HCT116 (cell line): ENCODE results near the gene DENND1C. TPM values are rescaled to one million over a fixed set of nuclear protein-coding genes. Genes with fewer than 3 reads are reported as not detected.

Experiments used
- ATAC-seq: fragments of 200-7000 bp; cut with Tn5 transposase; 2 replicates; pipeline ENCODE4 v1.9.1; 2020; ENCODE audit warnings: mild to moderate bottlenecking, moderate library complexity
- BruUV-seq: library from RNA; stranded (reverse); fragments of 400-500 nt; replicated peaks from 2 replicates; lab custom pipeline; 2021; lab: Mats Ljungman, UMichigan
- CTCF ChIA-PET: fragments of 300-600 bp; sonication (Branson Sonifier 250); formaldehyde crosslinking; loops from one replicate; lab custom pipeline; 2021; ENCODE audit warnings: antibody characterized with exemption; lab: Charles Lee
- POLR2A ChIA-PET: fragments of 300-600, 350-600 bp; sonication (Branson Sonifier 250); formaldehyde crosslinking; loops from one replicate; lab custom pipeline; 2021; ENCODE audit warnings: antibody characterized with exemption; lab: Charles Lee
- RAD21 ChIA-PET, 2 experiments: fragments of 300-600 bp; sonication (Branson Sonifier 250); formaldehyde crosslinking; loops; one replicate each; lab custom pipeline; 2023; ENCODE audit warnings: low total read pairs in 2 of 2; ENCODE audit not compliant: uncharacterized antibody in 2 of 2, unreplicated experiment in 2 of 2, low non-redundant PET in 1 of 2; lab: Charles Lee
- DNase-seq: peaks from one replicate; pipeline ENCODE4 v3.0.0-alpha.2; 2010; ENCODE audit warnings: low read depth, low spot score
- H2AFZ ChIP-seq: fragments of 200-600 bp; shearing (Covaris generic), sonication (generic); 2 replicates; pipeline ENCODE4 v1.6.1; 2017; ENCODE audit warnings: low read depth, mixed run types, mixed read lengths, antibody characterized with exemption, low read length; ENCODE audit not compliant: poor library complexity, severe bottlenecking
- H3K27ac ChIP-seq: 2 replicates; pipeline ENCODE4 v1.5.1; 2012; ENCODE audit warnings: low read depth, low read length
- H3K27me3 ChIP-seq: fragments of 200-600 bp; sonication (generic); 2 replicates; pipeline ENCODE4 v1.6.1; 2016; ENCODE audit warnings: mixed run types, low read length, mixed read lengths; ENCODE audit not compliant: insufficient read depth
- H3K36me3 ChIP-seq, 2 experiments: fragments of 200-500 bp in 1 of 2; fragments of 200-600 bp in 1 of 2; sonication (Bioruptor generic) in 1 of 2; sonication (generic) in 1 of 2; 2 replicates each; pipeline versions ENCODE4 v1.5.1 to v1.6.1; 2014 to 2016; ENCODE audit warnings: low read length in 2 of 2, inconsistent platforms in 1 of 2, mixed read lengths in 1 of 2, mixed run types in 1 of 2; ENCODE audit not compliant: insufficient read depth in 2 of 2, control insufficient read depth in 1 of 2
- H3K4me1 ChIP-seq, 2 experiments: fragments of 200-600 bp in 1 of 2; sonication (generic) in 1 of 2; 2 replicates each; pipeline versions ENCODE4 v1.5.1 to v1.6.1; 2012 to 2017; ENCODE audit warnings: low read length in 2 of 2, inconsistent platforms in 1 of 2, mild to moderate bottlenecking in 1 of 2, mixed read lengths in 1 of 2, mixed run types in 1 of 2, moderate library complexity in 1 of 2; ENCODE audit not compliant: insufficient read depth in 2 of 2, control insufficient read depth in 1 of 2
- H3K4me2 ChIP-seq: fragments of 200-600 bp; sonication (generic); 2 replicates; pipeline ENCODE4 v1.6.1; 2017; ENCODE audit warnings: mixed run types, low read length, mixed read lengths
- H3K4me3 ChIP-seq, 2 experiments: fragments of 200-600 bp in 1 of 2; sonication (generic) in 1 of 2; replicated peaks in 1 of 2; 2 replicates each; pipeline ENCODE4 v1.5.1; 2011 to 2016; ENCODE audit warnings: low read length in 2 of 2, control low read depth in 1 of 2, low read depth in 1 of 2, mild to moderate bottlenecking in 1 of 2, mixed read lengths in 1 of 2, mixed run types in 1 of 2
- H3K79me2 ChIP-seq: fragments of 200-600 bp; sonication (generic); 2 replicates; pipeline ENCODE4 v1.6.1; 2017; ENCODE audit warnings: mild to moderate bottlenecking, mixed run types, low read length, moderate library complexity, mixed read lengths; ENCODE audit not compliant: insufficient read depth
- H3K9ac ChIP-seq: fragments of 200-600 bp; sonication (generic); 2 replicates; pipeline ENCODE4 v1.6.1; 2016; ENCODE audit warnings: low read length, mixed read lengths
- H3K9me2 ChIP-seq: fragments of 200-600 bp; sonication (generic), shearing (Covaris generic); 2 replicates; pipeline ENCODE4 v1.6.1; 2017; ENCODE audit warnings: mixed run types, mild to moderate bottlenecking, moderate library complexity; ENCODE audit not compliant: insufficient read depth
- H3K9me3 ChIP-seq, 2 experiments: fragments of 200-500 bp in 1 of 2; fragments of 200-600 bp in 1 of 2; sonication (Bioruptor generic) in 1 of 2; sonication (generic) in 1 of 2; 2 replicates each; pipeline ENCODE4 v1.6.1; 2014 to 2017; ENCODE audit warnings: low read length in 2 of 2, mixed read lengths in 2 of 2, inconsistent platforms in 1 of 2, low read depth in 1 of 2, mild to moderate bottlenecking in 1 of 2, mixed run types in 1 of 2, moderate library complexity in 1 of 2; ENCODE audit not compliant: control insufficient read depth in 1 of 2, insufficient read depth in 1 of 2
- H4K20me1 ChIP-seq: fragments of 200-600 bp; sonication (generic), shearing (Covaris generic); 2 replicates; pipeline ENCODE4 v1.6.1; 2017; ENCODE audit warnings: mixed run types, mild to moderate bottlenecking, moderate library complexity; ENCODE audit not compliant: insufficient read depth
- ATF3 ChIP-seq: IDR thresholded peaks from 2 replicates; pipeline ENCODE4 v1.6.1; 2012
- CBX3 ChIP-seq: IDR thresholded peaks from 2 replicates; pipeline ENCODE4 v1.6.1; 2012; ENCODE audit warnings: low read depth
- CTCF ChIP-seq, 3 experiments: fragments of 200-600 bp in 1 of 3; sonication (generic) in 1 of 3; IDR thresholded peaks in 2 of 3; conservative IDR thresholded peaks in 1 of 3; 2 replicates each; pipeline ENCODE4 v1.5.1; 2012 to 2017; ENCODE audit warnings: low read depth in 2 of 3, low read length in 2 of 3, antibody characterized with exemption in 1 of 3, borderline replicate concordance in 1 of 3, control low read depth in 1 of 3, mild to moderate bottlenecking in 1 of 3, mixed read lengths in 1 of 3, mixed run types in 1 of 3, moderate library complexity in 1 of 3; ENCODE audit not compliant: insufficient read depth in 1 of 3
- EZH2 ChIP-seq: fragments of 200-600 bp; sonication (generic); IDR thresholded peaks from 2 replicates; pipeline ENCODE4 v1.6.1; 2017; ENCODE audit warnings: antibody characterized with exemption, mixed run types
- EZH2phosphoT487 ChIP-seq: fragments of 200-600 bp; IDR thresholded peaks from 2 replicates; pipeline ENCODE4 v1.6.1; 2018; ENCODE audit warnings: antibody characterized with exemption, borderline replicate concordance
- FOSL1 ChIP-seq: IDR thresholded peaks from 2 replicates; pipeline ENCODE4 v1.6.1; 2012; ENCODE audit warnings: low read depth
- JUND ChIP-seq: IDR thresholded peaks from 2 replicates; pipeline ENCODE4 v1.6.1; 2012
- POLR2AphosphoS5 ChIP-seq: IDR thresholded peaks from 2 replicates; pipeline ENCODE4 v1.6.1; 2011; ENCODE audit warnings: mild to moderate bottlenecking, low read depth, low read length, moderate library complexity
- RAD21 ChIP-seq: IDR thresholded peaks from 2 replicates; pipeline ENCODE4 v1.6.1; 2012; ENCODE audit warnings: low read depth, mild to moderate bottlenecking
- REST ChIP-seq: IDR thresholded peaks from 2 replicates; pipeline ENCODE4 v1.6.1; 2012; ENCODE audit warnings: low read depth
- SP1 ChIP-seq: IDR thresholded peaks from 2 replicates; pipeline ENCODE4 v1.6.1; 2012; ENCODE audit warnings: low read depth
- SRF ChIP-seq: IDR thresholded peaks from 2 replicates; pipeline ENCODE4 v1.6.1; 2012; ENCODE audit warnings: low read depth
- TCF7L2 ChIP-seq: IDR thresholded peaks from 2 replicates; pipeline ENCODE4 v1.7.0; 2011; ENCODE audit warnings: borderline replicate concordance, inconsistent platforms; ENCODE audit not compliant: insufficient read depth, insufficient read length; ENCODE audit errors: extremely low read depth
- ZFX ChIP-seq: fragments of 450-650 bp; IDR thresholded peaks from 2 replicates; pipeline ENCODE4 v1.6.1; 2017
- ZNF274 ChIP-seq: fragments of 200-500 bp; sonication (Bioruptor generic); IDR thresholded peaks from 2 replicates; pipeline ENCODE4 v1.6.1; 2014; ENCODE audit warnings: mild to moderate bottlenecking, low read depth, low read length, inconsistent platforms
- intact Hi-C: fragments of 100-400 bp; cut with micrococcal nuclease; formaldehyde crosslinking; loops from 2 replicates; pipeline ENCODE4 v1.10.0; 2022
- total RNA-seq: library from RNA; stranded (reverse); gene quantifications from one replicate; pipeline ENCODE4 v1.2.1, GENCODE V29; 2021; ENCODE audit not compliant: unreplicated experiment
- TF ChIP-seq, protein P1 (sequence below): IDR thresholded peaks from 2 replicates; pipeline ENCODE4 v1.6.1; 2011; ENCODE audit warnings: mild to moderate bottlenecking, low read length, moderate library complexity; ENCODE audit not compliant: insufficient replicate concordance; ENCODE audit errors: extremely low read depth

The DENND1C gene
- total RNA-seq, 1 experiment from 2014 or later: 0.54 TPM

DNA sequence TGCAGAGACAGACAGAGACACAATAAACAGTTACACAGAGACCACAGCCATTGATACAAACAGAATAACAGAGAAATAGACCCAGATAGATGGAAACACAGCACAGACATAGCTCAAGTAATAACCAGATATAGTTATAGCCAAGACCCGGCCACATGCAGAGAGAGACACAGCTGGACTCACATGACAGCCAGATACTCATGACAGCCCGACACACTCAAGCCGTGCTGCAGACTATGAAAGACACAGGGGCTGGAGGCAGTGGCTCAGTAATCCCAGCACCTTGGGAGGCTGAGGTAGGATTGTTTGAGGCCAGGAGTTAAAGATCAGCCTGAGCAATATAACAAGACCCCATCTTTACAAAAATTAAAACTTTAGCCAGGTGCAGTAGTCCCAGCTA, 1.6 kb upstream of the DENND1C start:
- ChIA-PET CTCF (no interaction called here), POLR2A (no interaction called here), RAD21 (no interaction called here)
- Histone ChIP-seq H3K4me3 (no peak overlapping the region), H3K79me2 (no peaks in the 10 kb centered on the region), H3K27ac (no peak overlapping the region), H3K36me3 (no peaks in the 10 kb centered on the region), H4K20me1 (no peaks in the 10 kb centered on the region), H3K4me2 (no peak overlapping the region), H3K9me2 (no peaks in the 10 kb centered on the region), H3K27me3 (no peaks in the 10 kb centered on the region), H3K4me1 (peaks cover 0 to 8% of the 10 kb centered on the region in 2 experiments; a peak in 1 of 4 replicates), H3K9ac (no peak overlapping the region), H3K9me3 (no peaks in the 10 kb centered on the region), H2AFZ (no peak overlapping the region)
- intact Hi-C loops: no loop called here
- no peak for ATAC-seq
- DNase-seq: no peak
- TF ChIP-seq ZNF274 (no peak), TCF7L2 (no peak), REST (no peak), POLR2AphosphoS5 (no peak), ATF3 (no peak), CBX3 (no peak), FOSL1 (no peak), SP1 (no peak), JUND (no peak), EZH2phosphoT487 (no peak), RAD21 (no peak), ZFX (no peak), CTCF (IDR thresholded peaks at IDR 0.05 in 2 of 3, conservative IDR thresholded peaks at IDR 0.05 in 1 of 3; ENCODE audit: borderline replicate concordance in 1 of 3, insufficient read depth in 1 of 3, low read depth in 2 of 3, low read length in 2 of 3) (no peak), SRF (no peak), EZH2 (no peak)
- TF ChIP-seq, protein P1, sequence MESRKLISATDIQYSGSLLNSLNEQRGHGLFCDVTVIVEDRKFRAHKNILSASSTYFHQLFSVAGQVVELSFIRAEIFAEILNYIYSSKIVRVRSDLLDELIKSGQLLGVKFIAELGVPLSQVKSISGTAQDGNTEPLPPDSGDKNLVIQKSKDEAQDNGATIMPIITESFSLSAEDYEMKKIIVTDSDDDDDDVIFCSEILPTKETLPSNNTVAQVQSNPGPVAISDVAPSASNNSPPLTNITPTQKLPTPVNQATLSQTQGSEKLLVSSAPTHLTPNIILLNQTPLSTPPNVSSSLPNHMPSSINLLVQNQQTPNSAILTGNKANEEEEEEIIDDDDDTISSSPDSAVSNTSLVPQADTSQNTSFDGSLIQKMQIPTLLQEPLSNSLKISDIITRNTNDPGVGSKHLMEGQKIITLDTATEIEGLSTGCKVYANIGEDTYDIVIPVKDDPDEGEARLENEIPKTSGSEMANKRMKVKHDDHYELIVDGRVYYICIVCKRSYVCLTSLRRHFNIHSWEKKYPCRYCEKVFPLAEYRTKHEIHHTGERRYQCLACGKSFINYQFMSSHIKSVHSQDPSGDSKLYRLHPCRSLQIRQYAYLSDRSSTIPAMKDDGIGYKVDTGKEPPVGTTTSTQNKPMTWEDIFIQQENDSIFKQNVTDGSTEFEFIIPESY: no peak
- no TSS peak for BruUV-seq
